NCI-H2196 (cell line): ENCODE data around the gene PDE6C.

Experiments
- DNase-seq: peaks from one replicate; lab custom pipeline; 2025; ENCODE audit not compliant: unreplicated experiment; lab: John Stamatoyannopoulos, UW

Gene PDE6C

GRCh38 chr10:93593749-93594148, 18.6 kb upstream of the PDE6C start:
- no peak for DNase-seq

- DNase-seq: no peak
Measured at GRCh38 chr10:93594518-93594917, 17.8 kb upstream of the PDE6C start.

- DNase-seq: no peak
Measured at GRCh38 chr10:93595378-93596161, 16.8 kb upstream of the PDE6C start.

GRCh38 chr10:93596539-93596938, 15.8 kb upstream of the PDE6C start:
- no peak for DNase-seq

- no peak for DNase-seq
Measured at GRCh38 chr10:93597075-93597599, 15.2 kb upstream of the PDE6C start.

GRCh38 chr10:93598157-93598556, 14.2 kb upstream of the PDE6C start:
- no peak for DNase-seq

GRCh38 chr10:93599335-93599734, 13.0 kb upstream of the PDE6C start:
- DNase-seq: no peak

- DNase-seq: no peak
Measured at GRCh38 chr10:93599778-93600177, 12.6 kb upstream of the PDE6C start.

- no peak for DNase-seq
Measured at GRCh38 chr10:93600446-93601145, 11.7 kb upstream of the PDE6C start.

GRCh38 chr10:93601146-93601773, 11.1 kb upstream of the PDE6C start, which contains the start of gene RBP4:
RBP4 (minus strand) TSS chr10:93601235; CDS start chr10:93601028, 207 bp downstream.
- no peak for DNase-seq

- DNase-seq: no peak
Measured at GRCh38 chr10:93601774-93602162, 10.6 kb upstream of the PDE6C start.

GRCh38 chr10:93603023-93603422, 9.3 kb upstream of the PDE6C start:
- DNase-seq: no peak

- no peak for DNase-seq
Measured at GRCh38 chr10:93604146-93604545, 8.2 kb upstream of the PDE6C start.

- no peak for DNase-seq
Measured at GRCh38 chr10:93608421-93608820, 3.9 kb upstream of the PDE6C start.

- no peak for DNase-seq
Measured at GRCh38 chr10:93613126-93613525, 789 bp downstream of the PDE6C start.

- DNase-seq: no peak
Measured at GRCh38 chr10:93614101-93614825, 1.9 kb downstream of the PDE6C start.

- no peak for DNase-seq
Measured at GRCh38 chr10:93615576-93616235, 3.4 kb downstream of the PDE6C start.

GRCh38 chr10:93620925-93621324, 8.6 kb downstream of the PDE6C start:
- DNase-seq: no peak

GRCh38 chr10:93622942-93623341, 10.6 kb downstream of the PDE6C start:
- DNase-seq: no peak

- DNase-seq: no peak
Measured at GRCh38 chr10:93628858-93629257, 16.5 kb downstream of the PDE6C start.
